ENCODE results near the gene TRNAU1AP.
"Not testable (repeated sequence)": the region's sequence is repeated elsewhere in the genome, so short reads cannot be mapped to it uniquely, and the experiment has no call there.

TRNAU1AP gene

GRCh38 chr1:28578696-28579218 is 25.9 kb downstream of the TRNAU1AP start:
- DNase-seq, result no peak

DNA sequence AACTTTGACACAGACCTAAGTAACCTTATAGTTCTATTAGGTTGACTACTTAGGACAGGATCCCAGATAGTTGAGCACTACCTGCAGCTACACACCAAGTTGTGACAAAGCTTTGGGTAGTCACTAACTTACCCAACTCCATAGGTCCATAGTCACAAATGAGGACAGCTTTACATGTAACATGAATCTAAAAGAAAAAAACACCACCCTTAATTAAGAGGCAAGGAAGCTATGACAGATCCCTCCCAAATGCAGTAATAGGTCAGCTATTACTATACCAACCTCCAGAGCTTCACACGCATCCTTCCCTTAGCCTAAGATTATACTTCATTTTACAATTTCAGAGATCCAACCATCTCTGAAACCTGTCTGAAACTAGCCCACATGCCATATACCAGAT is 26.5 kb downstream of the TRNAU1AP start:
- no peak for DNase-seq

GRCh38 chr1:28580722-28581530 is 28.0 kb downstream of the TRNAU1AP start:
- DNase-seq, result peak; percentile 77

- DNase-seq, result peak; percentile 98
Measured at GRCh38 chr1:28581531-28582247, 28.8 kb downstream of the TRNAU1AP start.

GRCh38 chr1:28582248-28582615 is 29.3 kb downstream of the TRNAU1AP start:
- DNase-seq, result no peak

DNA sequence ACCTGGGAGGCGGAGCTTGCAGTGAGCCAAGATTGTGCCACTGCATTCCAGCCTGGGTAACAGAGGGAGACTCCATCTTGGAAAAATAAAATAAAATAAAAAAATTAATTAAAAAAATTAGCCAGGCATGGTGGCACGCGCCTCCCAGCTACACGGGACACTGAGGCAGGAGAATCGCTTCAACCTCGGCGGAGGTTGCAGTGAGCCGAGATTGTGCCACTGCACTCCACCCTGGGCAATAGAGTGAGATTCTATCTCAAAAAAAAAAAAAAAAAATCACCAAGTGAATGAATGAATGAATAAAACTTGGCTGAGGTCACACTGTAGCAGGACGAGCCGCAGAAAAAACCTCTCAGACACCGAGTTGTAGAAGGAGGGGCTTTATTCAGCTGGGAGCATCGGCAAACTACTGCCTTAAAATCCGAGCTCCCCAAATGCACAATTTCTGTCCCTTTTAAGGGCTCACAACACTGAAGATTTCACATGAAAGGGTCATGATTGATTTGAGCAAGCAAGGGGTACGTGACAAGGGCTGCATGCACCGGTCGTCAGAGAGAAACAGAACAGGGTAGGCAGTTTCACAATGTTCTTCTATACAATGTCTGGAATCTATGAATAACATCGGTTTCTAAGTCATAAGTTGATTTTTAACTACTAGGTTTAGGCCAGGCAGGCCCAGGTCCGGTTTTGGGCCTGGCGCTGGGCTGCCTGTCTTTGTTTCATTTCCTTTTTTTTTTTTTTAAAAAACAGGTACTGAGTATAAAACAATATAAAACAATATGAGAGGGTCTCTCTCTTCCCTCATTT is 33.9 kb downstream of the TRNAU1AP start:
- not testable (repeated sequence) for DNase-seq

DNA sequence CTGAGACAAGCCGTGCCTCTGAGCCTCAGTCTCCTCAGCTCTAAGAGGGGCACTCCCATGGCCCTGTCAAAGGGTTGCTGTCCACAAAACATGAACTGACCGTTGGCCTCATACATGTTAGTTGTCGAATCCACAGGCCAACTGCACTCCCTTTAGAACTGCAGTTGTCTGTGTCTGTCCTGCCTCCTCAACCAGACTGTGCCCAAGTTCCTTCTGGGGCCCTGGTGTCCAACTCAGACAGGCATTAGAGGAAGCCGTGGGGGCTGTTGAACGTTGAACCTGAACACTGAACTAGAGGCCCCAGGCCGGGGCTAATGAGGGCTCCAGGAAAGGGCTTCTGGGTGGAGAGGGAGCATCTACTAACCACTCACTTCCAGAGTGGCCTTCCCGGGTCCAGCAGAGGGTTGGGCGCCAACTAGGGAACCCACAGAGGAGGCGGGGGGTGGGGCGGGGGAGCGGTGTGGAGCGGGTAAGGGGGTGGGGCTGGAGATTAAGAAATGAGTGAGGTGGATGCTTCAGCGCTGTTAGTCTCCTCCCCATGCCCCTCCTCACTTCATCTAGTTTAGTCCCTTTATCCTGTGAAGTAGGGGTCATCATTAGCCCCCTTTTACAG is 38.9 kb downstream of the TRNAU1AP start, which contains the start of gene RAB42:
TSS of gene RAB42 (plus strand) at position 558 of the 613 bp plus-strand sequence. CDS start 247 bp downstream, outside the sequence.
- DNase-seq, result no peak

DNA sequence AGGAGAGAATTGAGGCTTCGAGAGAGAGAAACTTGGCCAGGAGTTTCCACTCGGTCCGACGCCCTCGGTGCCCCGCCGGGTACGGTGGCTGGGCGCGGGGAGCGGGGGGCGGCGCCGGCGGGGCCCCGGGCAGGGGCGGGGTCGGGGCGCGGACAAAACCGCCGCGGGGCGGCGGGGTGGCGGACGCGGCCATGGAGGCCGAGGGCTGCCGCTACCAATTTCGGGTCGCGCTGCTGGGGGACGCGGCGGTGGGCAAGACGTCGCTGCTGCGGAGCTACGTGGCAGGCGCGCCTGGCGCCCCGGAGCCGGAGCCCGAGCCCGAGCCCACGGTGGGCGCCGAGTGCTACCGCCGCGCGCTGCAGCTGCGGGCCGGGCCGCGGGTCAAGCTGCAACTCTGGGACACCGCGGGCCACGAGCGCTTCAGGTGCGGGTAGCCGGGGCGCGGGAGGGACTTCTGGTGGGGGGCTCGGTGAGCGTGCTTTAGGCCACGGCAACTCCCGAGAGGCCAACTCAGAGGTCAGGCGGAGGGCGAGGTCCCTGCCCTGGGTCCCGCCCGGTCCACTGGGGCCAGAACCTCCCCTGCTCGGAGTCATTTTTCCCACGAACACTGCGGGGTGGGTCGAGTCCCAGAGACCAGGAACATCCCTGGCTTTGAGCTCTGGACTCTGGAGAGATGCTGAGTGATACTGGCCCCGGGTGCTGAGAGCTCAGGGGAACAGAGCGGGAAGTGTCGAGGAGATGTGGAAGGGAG is 39.6 kb downstream of the TRNAU1AP start:
- DNase-seq, result no peak

DNA sequence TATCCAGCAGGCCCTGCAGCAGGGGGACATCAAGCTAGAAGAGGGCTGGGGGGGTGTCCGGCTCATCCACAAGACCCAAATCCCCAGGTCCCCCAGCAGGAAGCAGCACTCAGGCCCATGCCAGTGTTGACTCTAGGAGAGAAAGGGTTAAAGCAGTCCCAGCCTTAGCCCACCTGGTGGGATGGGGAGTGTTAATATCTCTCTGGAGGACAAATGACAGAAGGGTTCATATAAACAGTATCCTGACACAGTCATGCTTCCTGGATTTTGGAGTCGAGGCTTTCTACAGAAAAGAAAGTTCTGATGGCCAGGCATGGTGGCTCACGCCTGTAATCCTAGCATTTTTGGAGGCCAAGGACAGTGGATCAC is 41.1 kb downstream of the TRNAU1AP start:
- not testable (repeated sequence) for DNase-seq

- DNase-seq, result not testable (repeated sequence)
Measured at GRCh38 chr1:28594686-28595411, 42.0 kb downstream of the TRNAU1AP start.

DNA sequence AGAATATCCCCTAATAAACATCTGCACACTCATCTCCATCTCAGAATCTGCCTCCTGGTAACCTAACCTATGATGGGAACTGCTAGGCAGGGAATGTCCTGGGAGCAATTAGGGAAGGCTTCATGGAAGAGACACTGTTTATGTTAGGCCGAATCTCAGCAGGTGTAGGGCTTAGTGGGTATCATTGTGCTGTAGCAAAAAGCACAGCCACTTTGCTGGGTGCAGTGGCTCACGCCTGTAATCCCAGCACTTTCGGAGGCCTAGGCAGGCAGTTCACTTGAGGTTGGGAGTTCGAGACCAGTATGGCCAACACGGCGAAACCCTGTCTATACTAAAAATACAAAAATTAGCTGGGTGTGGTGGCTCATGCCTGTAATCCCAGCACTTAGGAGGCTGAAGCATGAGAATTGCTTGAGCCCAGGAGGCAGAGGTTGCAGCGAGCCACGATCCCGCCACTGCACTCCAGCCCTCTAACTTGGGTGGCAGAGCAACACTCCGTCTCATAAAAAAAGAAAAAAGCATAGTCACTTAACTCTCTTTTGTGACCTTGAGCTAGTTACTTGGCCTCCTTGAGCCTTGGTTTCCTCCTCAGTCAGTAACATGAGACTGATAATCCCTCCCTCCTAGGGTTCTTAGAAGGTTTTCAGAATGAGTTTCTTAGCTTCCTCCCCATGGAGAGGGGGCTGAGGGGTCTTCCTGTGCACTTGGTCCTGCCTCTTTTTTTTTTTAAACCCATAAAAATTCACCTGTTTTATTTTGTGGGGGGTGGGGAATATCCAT is 42.7 kb downstream of the TRNAU1AP start:
- no peak for DNase-seq

DNA sequence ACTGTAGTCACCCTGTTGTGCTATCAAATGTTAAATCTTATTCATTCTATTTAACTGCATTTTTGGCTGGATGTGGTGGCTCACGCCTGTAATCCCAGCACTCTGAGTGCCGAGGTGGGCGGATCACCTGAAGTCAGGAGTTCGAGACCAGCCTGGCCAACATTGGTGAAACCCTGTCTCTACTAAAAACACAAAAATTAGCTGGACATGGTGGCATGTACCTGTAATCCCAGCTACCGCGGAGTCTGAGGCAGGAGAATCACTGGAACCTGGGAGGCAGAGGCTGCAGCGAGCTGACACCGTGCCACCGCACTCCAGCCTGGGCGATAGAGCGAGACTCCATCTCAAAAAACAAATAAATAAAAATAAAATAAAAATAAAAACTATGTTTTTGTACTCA is 43.4 kb downstream of the TRNAU1AP start:
- DNase-seq, result not testable (repeated sequence)

DNA sequence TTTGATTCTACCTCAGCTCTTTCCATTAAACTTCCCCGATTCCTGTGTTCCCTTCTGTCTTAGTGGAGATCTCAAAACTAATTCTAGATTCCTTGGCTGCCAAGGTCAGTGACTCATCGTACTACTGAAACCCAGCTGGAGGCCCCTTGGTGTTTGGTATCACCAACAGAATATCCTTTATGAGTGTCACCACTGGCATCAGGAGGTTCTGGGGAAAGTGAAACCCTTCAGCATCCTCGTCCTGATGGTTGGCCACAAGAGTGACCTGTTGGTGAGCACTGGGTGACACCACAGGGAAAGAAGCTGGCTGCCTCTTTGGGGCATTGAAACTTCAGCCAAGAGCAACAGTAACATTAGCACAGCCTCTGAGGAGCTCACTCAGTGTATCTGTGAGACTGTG is 48.8 kb downstream of the TRNAU1AP start:
- DNase-seq, result peak; percentile 84

- DNase-seq, result peak; percentile 56
Measured at GRCh38 chr1:28602536-28603439, 49.9 kb downstream of the TRNAU1AP start.

GRCh38 chr1:28604411-28604810 is 51.5 kb downstream of the TRNAU1AP start:
- DNase-seq, result no peak

DNA sequence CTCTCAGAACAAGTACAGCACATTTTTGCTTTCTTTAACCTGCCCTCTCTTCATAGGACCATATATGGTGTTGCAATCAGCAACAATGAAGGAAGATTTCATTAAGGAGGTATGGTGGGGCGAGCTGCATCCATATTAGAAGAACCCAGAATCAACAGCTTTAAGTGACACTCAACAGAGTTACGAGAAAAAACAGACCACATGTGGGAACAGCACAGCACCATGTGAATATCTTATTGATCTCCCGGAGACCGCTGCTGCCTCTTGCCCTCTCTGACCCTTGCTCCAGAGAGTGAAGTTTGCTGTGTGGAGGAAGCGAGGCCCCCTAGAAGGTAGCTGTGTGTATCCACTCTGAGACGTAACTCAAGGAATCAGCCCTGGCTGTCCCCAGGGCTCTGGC is 52.1 kb downstream of the TRNAU1AP start:
- DNase-seq, result no peak

GRCh38 chr1:28606771-28607170 is 53.9 kb downstream of the TRNAU1AP start:
- DNase-seq, result no peak

GRCh38 chr1:28613175-28613574 is 60.3 kb downstream of the TRNAU1AP start:
- DNase-seq, result no peak
